Gastrocnemius medialis (tissue), 4 donors: ENCODE measurements around the gene FBXL3.

ENCODE experiments used
- CTCF ChIP-seq, 5 experiments: fragments of 450-650 bp in 3 of 5; fragments of 200-600 bp in 2 of 5; sonication (generic) in 2 of 5; IDR thresholded peaks in 4 of 5; conservative IDR thresholded peaks in 1 of 5; 1 replicate in 4 of 5; 2 replicates in 1 of 5; pipeline ENCODE4 v1.5.1; 2016 to 2019; ENCODE audit warnings: antibody characterized with exemption in 5 of 5, mild to moderate bottlenecking in 3 of 5, moderate library complexity in 3 of 5
- POLR2A ChIP-seq, 2 donors: fragments of 450-650 bp; IDR thresholded peaks; one replicate each; pipeline ENCODE4 v1.6.1; 2017; ENCODE audit warnings: antibody characterized with exemption in 2 of 2, mild to moderate bottlenecking in 2 of 2, moderate library complexity in 2 of 2

GRCh38 chr13:76973920-76974617 lies 52.9 kb downstream of the FBXL3 start:
- TF ChIP-seq CTCF (IDR thresholded peaks at IDR 0.05 in 4 of 5, conservative IDR thresholded peaks at IDR 0.05 in 1 of 5) (no peak), POLR2A (IDR thresholded peaks at IDR 0.05) (no peak)
